T-helper 2 cell (primary cell): ENCODE data around the gene MARVELD1.
"Not testable (repeated sequence)": the region's sequence is repeated elsewhere in the genome, so short reads cannot be mapped to it uniquely, and the experiment has no call there.

Source experiments
- DNase-seq, 5 experiments: peaks; one replicate each; pipeline versions ENCODE4 v3.0.0 to v3.0.0-alpha.2; 2012 to 2022

Gene MARVELD1

DNA sequence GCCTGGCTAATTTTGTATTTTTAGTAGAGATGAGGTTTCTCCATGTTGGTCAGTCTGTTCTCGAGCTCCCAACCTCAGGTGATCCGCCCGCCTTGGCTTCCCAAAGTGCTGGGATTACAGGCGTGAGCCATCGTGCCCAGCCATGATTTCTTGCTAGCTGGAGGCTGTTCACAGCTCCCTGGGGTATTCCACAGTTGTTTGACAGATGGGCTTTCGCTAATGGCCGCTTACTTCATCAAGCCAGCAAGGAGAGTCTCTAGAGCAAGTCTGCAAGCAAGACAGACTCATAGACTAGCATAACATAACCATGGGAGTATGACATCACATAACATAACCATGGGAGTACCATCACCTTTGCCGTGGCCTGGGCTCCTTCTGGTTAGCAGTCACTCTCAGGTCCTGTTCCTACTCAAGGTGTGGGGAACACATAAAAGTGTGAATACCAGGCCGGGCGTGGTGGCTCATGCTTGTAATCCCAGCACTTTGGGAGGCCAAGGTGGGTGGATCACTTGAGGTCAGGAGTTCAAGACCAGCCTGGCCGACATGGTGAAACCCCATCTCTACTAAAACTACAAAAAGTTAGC, 15.4 kb upstream of the MARVELD1 start:
- not testable (repeated sequence) for DNase-seq

DNA sequence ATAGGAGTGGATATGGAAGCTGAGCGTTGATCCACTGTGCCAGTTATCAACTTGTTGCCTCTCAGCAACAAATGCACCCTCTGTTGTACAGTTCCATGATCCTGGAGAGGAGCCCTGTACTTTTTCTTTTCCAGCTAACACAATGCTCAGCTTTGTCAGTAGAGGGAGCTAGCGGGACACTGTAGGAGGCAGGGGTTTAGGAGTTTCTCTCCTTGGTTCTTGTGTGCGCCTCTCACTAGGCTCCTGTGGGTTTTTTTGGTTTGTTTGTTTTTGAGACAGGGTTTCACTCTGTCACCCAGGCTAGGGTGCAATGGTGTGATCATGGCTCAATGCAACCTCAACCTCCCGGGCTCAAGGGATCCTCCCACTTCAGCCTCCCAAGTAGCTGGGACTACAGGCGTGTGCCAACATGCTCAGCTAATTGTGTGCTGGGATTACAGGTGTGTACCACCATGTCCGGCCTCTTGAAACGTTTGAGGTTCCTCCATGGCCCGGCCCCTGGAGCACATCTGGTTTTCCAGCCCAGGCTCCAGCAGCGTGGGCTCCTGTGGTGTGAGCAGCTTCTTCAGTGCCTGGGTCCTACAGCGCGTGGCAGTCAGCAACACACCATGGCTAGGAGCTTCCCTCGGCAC, 12.0 kb upstream of the MARVELD1 start:
- peak in 3 of 5 experiments; percentile 22 to 76 (median 43) for DNase-seq

DNA sequence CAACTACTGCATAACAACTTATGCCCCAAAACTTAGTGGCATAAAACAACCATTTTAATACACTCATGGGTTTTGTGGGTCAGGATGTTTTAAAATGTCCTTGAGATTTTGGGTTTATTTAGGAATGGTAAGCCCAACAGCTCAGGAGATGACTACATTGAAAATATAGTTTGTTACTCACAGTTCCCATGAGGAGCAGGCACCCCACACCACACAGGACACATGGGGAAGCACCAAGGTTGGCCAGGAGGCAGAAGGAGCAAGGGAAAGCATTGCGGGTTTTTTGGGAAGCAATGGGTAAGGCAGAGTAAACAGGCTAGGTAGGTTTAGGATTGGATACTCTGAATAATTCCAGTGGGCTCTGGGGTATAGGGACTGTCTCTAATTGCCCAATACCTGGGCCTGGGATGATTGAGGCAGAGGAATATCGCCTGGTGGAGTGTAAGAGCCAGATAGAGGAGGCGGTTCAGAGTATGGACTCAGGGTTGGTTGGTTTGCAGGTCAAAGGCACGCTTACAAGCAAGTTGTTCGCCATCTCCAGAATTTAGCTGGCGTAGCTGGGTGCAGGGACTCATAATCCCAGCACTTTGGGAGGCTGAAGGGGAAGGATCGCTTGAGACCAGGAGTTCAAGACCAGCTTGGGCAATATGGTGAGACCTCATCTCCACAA, 10.0 kb upstream of the MARVELD1 start:
- no peak for DNase-seq

DNA sequence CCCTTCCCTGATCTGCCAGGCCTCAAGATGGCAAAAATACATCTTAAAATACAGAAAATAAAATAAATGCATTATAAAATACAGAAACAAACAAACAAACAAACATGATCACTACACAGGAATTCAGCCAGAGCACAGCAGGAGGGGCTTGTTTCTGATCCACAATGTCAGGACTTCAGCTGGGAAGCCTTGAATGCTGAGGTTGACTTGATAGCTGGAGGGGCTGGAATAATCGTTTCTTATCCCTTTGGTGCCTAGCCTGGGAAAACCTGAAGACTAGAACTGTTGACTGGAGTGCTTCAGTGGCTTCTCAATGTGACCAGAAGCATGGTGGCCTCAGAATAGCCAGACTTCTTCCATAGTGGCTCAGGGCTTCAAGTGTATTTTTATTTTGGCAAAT, 9.2 kb upstream of the MARVELD1 start:
- no peak for DNase-seq

DNA sequence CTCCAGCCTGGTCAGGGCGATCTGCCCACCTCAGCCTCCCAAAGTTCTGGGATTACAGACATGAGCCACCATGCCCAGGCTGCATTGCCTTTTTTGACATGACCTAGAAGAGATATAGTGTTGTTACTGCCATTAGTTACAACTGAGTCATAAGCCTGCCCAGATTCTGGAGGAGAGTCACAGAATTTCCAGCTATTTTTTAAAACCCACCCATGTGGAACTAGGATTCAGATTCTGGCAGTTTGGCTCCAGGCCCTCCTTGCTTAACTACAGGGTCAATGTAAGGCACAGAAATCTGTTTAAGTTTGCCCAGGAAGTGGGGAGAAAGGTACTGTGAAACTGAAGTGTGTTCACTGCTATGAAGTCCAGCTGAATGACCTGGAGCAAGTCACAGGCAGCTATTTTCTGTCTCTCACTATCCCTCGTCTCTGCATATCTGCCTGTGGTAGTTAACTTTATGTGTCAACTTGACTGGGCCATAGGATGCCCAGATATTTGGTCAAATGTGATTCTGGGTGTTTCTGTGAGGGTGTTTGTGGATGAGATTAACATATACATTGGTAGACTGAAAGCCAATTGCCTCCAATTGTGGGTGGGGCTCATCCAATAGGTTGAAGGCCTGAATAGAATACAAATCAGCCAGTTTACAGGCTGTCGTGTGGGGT, 8.4 kb upstream of the MARVELD1 start:
- DNase-seq: no peak

DNA sequence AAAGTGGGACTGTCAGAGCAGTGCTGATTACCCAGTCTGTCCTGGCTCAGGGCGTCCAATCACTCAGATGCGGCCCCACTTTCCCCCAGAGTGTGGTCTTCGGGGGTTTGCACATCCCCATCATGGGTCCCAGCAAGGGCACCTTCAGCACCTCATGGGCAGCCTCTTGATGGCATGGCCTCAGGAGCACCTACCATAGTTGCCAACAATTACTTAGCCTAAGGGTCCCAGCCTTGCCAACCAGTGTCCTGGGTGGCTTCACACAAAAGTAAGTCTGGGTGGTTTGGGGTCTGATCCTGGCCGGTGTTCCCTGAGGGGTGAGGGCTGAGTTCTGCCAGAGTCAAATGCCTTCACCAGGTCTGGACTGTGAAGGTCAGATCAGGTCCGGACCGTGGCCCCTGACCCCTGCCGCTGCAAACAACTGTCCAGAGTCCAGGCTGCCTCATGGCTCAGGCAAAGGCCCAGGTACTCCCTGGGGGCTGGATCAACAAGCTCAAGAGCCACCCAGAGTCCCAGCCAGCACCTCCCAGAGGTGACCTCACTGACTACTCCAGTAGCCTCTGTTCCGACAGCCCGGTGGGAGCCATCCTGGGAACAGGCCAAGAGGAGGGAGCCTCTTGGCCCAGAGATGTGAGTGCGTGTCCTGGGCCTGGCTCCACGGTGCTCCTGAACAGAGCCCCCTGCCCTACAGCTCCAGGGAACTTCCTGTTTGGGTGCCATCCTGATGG, 6.2 kb upstream of the MARVELD1 start:
- DNase-seq: no peak

DNA sequence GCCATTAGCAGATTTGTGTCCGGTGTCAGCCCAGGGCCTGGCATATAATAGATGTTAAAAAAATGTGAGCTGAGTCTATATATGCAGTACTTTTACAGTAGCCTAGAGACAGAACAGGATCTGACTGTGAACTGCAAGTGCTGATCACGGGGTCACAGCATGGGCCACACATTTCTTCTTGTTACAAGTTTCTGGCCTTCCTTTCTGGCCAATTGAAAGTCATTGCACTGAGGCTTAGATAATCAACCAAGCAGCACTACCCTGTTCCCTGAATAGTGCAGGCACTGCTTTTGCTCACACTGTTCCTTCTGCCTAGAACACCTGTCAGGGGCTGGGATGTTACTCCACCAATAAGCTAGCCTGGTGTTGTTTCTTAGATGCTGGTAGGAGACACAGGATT, 5.4 kb upstream of the MARVELD1 start:
- DNase-seq: no peak

DNA sequence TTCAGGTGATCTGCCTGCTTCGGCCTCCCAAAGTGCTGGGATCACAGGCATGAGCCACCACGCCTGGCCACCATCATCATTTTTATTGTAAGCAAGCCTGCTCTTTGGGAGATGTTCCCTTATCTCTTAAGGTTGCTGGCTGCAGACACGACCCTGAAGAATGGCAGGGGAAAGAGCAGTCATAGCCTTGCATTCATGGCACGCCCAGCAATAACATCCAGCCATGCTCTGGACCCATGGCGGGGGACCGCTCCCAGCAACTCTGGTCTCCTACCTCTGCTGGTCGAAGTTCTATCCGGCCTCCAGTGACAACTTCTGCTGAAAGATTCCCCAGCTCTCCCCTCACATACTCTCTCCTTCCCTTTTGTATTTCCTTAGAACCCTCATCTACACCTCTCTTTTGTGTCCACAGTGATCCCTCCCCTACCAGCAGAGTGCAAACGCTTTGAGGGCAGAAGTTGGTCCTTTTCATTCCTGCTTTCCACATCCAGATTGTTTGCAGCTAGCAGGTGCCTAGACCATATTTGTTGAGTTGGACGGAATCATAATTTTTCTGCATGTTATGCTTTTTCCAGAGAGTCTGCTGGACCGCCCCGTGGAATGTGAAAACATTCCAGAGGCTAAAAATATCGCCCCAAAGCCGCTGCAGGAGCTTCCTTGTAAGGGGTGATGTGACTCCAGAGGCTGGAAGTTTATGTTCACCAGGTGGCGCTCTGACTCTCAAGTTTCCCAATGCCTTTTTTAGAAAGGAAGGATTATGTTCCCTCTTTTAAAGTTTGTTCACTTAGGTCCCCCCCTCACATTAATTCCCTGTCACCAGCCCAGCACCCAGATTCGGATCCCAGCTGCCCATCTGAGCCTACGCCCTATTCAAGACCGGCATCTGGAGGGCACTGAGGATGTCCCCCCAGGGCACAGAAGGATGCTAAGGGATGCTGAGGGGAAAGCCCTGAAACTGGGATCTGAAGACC, 4.3 kb upstream of the MARVELD1 start:
- DNase-seq: peak in 2 of 5 experiments; percentile 9 to 19

DNA sequence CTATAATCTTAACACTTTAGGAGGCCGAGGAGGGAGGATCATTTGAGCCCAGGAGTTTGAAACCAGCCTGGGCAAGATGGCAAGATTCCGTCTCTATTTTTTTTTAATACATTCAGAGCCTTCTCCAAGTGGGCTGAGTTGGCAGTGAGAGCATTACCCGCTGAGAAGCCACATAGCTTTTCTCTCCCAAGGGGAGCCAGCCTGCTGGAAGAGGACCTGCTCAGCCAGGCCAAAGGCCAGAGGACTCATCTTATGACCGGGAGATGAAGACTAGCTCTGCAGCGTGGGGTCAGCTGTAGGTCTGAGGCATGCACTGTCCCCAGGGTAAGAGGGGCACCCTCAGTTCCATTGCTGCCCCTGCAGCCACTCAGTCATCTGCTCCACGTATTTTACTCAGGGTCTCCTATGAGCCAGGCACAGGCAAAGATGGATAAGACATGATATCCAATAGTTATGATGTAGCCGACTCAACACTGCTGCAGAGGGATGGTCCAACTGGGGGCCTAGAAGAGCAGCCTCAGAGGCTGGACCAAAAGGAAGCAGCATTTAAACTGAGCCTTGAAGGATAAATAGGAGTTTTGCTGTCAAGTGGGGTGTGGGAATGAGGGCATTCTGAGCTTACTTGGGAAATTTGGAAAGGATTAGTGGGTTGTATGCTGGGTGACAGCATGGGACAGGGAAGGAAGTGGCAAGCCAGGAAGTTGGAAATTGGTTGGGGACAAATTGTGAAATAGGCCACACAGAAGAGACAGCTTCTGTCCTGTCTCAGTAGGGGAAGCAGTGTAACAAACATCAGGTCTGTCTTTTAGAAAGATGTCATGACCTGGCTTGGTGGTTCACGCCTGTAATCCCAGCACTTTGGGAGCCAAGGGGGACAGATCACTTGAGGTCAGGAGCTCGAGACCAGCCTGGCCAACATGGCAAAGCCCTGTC, 1.6 kb upstream of the MARVELD1 start:
- DNase-seq: no peak

DNA sequence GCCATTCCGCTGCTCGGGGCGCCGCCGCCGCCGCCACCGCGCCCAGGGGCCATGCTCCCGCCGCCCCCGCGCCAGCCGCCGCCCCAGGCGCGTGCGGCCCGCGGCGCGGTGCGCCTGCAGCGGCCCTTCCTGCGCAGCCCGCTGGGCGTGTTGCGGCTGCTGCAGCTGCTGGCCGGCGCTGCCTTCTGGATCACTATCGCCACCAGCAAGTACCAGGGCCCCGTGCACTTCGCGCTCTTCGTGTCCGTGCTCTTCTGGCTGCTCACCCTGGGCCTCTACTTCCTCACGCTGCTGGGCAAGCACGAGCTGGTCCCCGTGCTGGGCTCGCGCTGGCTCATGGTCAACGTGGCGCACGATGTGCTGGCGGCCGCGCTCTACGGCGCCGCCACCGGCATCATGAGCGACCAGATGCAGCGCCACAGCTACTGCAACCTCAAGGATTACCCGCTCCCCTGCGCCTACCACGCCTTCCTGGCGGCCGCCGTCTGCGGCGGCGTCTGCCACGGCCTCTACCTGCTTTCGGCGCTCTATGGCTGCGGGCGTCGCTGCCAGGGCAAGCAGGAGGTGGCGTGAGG, 383 bp downstream of the MARVELD1 start:
- DNase-seq: peak; percentile 17 to 68 (median 26)

DNA sequence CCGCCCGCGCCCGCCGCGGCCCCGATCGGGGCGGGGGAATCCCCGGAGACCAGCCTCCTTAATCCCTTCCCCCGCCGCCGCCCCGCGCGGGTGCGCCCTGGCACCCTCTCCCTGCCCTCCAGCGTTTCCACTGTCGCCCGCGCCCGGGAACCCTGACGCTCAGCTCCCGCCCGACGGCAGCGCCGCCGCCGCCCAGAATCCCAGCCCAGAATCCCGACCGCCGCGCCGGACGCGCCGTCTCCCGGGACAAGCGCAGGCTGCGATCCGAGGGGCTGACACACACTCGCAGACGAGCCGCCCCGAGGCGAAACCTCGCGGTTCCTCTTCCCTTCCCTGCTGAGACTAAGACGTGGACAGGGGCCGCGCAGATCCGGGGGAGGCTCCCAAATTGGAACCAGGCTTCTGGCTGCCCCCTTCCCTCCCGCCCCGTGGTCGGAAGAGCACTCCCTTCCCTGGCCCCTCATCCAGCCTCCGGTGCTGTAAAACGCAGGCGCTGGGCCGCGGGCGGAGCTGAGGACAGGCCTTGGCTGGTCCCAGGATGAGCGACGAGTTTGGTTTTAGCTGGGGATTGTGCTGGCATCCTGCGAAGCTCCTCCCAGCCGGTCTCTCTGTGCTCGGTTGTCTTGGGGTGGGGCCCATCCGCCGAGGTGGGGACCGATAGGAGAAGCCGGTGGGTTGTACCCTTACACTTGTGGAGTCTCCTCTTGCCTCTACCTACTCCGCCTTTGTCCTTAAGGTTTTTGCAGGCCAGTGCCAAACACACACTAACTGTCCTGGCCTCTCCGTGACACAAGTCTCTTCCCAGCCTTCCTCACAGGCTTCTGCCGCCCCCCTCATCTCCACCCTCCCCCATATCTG, 1.1 kb downstream of the MARVELD1 start:
- no peak for DNase-seq

DNA sequence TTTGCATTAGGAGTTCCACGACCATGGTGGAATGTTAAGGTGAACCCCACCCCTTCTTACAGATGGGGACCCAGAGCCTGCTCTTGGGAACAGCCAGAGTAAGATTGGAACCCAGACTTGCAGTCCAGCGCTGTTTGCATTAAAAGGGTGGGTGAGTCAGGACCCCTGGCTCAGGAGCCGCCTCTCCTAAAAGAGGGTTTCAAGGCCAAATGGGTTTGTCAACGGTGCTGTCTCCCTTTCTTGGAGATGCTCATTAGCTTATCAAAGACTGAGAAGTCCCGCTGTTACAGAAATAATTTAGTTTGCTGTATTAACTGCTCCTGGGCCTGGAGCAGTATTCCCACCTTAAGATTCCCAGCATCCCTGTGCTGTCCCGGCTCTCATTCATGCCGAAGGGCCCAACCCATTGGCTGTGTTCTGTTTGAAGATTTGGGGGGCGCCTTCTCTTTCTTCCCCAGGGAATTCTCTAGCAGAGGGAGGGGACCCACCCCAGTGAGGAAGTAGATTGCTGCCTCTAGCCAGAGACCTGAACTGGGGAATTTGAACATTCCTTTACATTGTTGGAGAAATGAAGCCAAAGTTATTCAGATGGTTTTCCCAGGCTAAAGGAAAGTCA, 1.8 kb downstream of the MARVELD1 start:
- DNase-seq: no peak

DNA sequence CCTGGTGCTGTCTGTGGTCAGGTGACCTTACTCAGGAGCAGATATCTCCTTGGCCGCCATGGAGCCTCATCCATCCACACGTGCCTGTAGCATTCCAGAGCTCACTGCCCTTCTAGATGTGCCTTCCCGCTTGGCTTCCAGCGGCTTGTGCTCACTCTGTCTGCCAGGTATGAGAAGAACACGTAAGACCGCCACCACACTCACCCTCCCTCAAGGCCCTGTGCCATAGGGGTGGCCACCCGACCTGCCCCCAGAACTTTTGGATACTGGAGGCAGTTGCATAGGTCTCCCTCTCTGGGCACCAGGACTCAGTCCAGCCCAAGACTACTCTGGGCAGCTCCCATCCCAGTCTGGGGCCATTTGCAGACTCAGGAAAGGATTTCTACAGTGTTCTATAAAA, 4.1 kb downstream of the MARVELD1 start:
- no peak for DNase-seq

DNA sequence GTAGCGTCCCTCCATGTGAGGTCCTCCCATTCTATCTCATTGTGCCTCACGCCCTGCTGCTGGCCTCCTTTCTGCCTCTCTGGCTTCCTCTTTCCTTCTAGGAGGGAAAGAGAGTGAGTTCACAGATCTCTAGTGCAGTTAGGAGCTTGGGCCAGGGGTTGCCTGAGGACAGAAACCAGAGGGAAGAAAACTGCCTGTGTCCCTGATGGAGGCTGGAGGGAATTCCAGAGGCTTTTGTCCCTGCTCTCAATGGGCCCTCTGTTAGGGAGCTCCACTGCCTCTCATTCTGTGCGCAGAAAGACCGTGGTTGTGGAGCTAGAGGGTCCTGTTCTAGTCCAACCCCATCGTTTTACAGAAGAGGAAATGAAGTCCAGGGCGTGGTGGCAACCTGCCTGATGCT, 4.6 kb downstream of the MARVELD1 start:
- no peak for DNase-seq

DNA sequence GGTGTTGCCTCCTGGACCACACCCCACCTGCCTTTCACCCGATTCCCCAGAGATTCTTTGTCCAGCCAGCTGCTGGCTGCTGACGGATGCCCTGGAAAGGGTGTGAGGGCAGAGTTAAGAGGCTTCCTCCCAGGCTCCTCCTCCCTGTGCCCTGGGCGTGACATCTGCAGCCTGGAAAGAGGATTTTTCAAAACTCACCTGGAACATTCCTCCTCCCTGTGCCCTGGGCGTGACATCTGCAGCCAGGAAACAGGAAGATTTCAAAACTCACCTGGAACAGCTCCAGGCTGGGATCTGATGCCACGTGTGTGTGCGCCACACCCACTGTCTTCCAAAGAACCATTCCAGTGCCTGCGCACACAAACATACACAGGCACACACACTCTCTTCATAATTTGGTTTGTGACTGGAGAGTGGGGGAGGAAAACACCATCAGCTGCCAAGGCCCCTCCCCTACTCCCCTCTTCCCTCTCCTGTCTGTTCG, 5.2 kb downstream of the MARVELD1 start:
- DNase-seq: no peak

DNA sequence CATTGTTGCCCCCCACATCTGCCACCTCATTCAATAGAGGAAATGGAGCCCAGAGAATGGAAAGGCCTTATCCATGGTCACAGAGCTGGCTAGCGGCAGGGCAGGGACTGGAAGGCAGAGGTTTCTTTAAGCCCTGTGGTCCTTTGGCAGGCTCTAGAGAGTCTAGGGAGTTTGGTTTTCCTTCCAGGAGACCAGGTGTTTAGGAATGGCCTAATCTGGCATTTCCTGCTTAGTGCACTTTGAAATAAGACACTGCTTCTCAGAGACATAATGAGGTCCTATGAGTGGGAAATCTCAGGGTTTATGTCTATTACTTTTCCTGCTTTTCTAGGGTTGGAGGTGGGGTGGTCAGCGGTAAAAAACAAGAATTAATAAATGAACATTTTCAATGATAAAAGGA, 6.1 kb downstream of the MARVELD1 start:
- DNase-seq: no peak

DNA sequence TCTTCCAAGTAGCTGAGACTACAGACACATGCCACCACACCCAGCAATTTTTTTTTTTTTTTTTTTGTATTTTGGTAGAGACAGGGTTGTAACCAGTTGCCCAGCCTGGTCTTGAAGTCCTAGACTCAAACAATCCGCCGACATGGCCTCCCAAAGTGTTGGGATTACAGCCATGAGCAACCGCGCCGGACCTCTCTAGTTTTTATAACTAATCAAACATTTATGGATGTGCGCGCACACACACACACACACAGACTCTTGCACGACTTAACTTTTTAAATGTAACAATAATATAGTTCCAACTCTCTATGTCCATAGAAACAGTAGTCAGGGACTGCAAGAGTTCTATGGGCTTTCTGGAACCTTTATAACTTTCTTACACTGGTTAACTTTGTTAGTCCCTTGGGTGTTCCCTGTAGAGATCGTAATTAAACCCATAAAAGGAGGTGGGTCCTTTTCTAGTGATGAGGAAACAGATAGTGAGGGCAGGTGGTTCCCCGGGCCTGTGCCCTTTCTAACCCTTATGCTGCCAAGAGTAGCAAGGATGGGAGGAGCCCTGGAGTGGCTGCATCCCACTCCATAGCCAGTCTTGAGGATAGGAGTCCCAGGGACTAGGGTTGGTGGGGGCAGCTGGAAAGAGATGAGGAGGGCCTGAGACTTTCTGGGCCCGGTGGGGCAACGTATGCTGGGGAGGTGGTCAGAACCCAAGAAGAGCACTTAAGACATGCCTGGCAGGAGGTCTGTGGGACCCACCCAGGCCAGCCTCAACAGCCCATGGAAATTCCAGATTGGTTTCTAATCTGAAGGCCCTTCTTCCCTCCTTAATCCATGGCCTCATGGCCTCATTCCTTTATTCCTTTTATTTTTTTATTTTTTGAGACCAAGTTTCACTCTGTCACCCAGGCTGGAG, 8.6 kb downstream of the MARVELD1 start:
- DNase-seq: no peak

DNA sequence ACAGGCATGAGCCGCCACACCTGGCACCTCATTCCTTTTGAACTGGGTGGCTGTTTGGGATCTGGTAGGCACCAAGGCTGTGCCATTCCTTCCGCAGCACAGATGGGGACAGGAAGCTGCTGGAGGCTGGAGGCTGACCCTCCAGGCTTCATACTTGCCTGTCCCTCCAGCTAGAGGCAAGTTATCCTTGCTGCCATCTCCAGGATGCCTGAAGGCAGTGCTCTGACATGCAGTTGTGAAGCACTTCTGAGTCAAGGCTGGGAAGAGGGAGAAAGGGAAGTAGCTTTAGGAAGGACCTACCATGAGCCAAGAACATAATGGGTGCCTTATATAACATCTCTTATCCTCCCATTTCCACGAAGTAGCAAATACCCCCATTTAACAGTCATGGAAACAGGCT, 9.5 kb downstream of the MARVELD1 start:
- no peak for DNase-seq
